T-cell (primary cell): ENCODE measurements around the gene TAF11. TPM values are rescaled to one million over a fixed set of nuclear protein-coding genes. Genes with fewer than 3 reads are reported as not detected.

Experiments
- ATAC-seq, 4 experiments: fragments of 200-7000 bp in 3 of 4; fragments of 150-1000 bp in 1 of 4; cut with Tn5 transposase; replicated peaks in 1 of 4; 1 replicate in 3 of 4; 2 replicates in 1 of 4; pipeline ENCODE4 v1.10.0; 2021; ENCODE audit warnings: moderate library complexity in 3 of 4, mild to moderate bottlenecking in 2 of 4, moderate number of reproducible peaks in 1 of 4
- CTCF ChIA-PET, 2 donors: fragments of 300-600 bp; sonication (Branson Sonifier 250); formaldehyde crosslinking; loops; one replicate each; lab custom pipeline; 2022; ENCODE audit warnings: antibody characterized with exemption in 2 of 2; lab: Charles Lee
- POLR2A ChIA-PET, 2 donors: fragments of 300-600 bp; sonication (Branson Sonifier 250); formaldehyde crosslinking; loops; one replicate each; lab custom pipeline; 2022; ENCODE audit warnings: antibody characterized with exemption in 2 of 2; lab: Charles Lee
- DNase-seq, 35 experiments: peaks; one replicate each; pipeline versions ENCODE4 v3.0.0 to v3.0.0-alpha.2; 2013 to 2023
- H3K27ac ChIP-seq: one replicate; pipeline ENCODE4 v1.5.1; 2013; ENCODE audit warnings: low read length
- H3K27me3 ChIP-seq, 2 experiments: replicated peaks in 1 of 2; 1 replicate in 1 of 2; 2 replicates in 1 of 2; pipeline versions ENCODE4 v1.6.1 to v1.7.0; 2013; ENCODE audit warnings: low read length in 1 of 2, mixed read lengths in 1 of 2; ENCODE audit not compliant: control insufficient read depth in 2 of 2, insufficient read depth in 2 of 2; ENCODE audit errors: extremely low read depth in 1 of 2
- H3K36me3 ChIP-seq, 2 donors: 1 replicate in 1 of 2; 2 replicates in 1 of 2; pipeline versions ENCODE4 v1.6.1 to v1.7.0; 2013; ENCODE audit warnings: low read length in 1 of 2; ENCODE audit not compliant: control insufficient read depth in 2 of 2, insufficient read depth in 1 of 2; ENCODE audit errors: extremely low read depth in 1 of 2
- H3K4me1 ChIP-seq, 2 experiments: 1 replicate in 1 of 2; 2 replicates in 1 of 2; pipeline versions ENCODE4 v1.6.1 to v1.7.0; 2013; ENCODE audit warnings: low read length in 2 of 2, mixed read lengths in 1 of 2; ENCODE audit not compliant: insufficient read depth in 2 of 2, control insufficient read depth in 1 of 2; ENCODE audit errors: extremely low read depth in 1 of 2
- H3K4me3 ChIP-seq, 2 donors: 1 replicate in 1 of 2; 2 replicates in 1 of 2; pipeline versions ENCODE4 v1.5.1 to v1.7.0; 2013; ENCODE audit warnings: mild to moderate bottlenecking in 2 of 2, low read length in 1 of 2, moderate library complexity in 1 of 2; ENCODE audit not compliant: control insufficient read depth in 1 of 2; ENCODE audit errors: extremely low read depth in 1 of 2
- H3K9me3 ChIP-seq: 2 replicates; pipeline ENCODE4 v1.7.0; 2013
- H3K27ac Mint-ChIP-seq, 2 donors: one replicate each; pipeline ENCODE4 v1.8.0; 2020 to 2021; ENCODE audit warnings: mild to moderate bottlenecking in 2 of 2, mixed read lengths in 2 of 2
- H3K27me3 Mint-ChIP-seq, 2 donors: one replicate each; pipeline ENCODE4 v1.8.0; 2021 to 2022; ENCODE audit warnings: mixed read lengths in 2 of 2
- H3K36me3 Mint-ChIP-seq: one replicate; pipeline ENCODE4 v1.8.0; 2021; ENCODE audit warnings: mixed read lengths
- H3K4me1 Mint-ChIP-seq, 3 donors: one replicate each; pipeline ENCODE4 v1.8.0; 2020 to 2022; ENCODE audit warnings: mixed read lengths in 3 of 3, mild to moderate bottlenecking in 1 of 3
- H3K4me3 Mint-ChIP-seq, 3 donors: one replicate each; pipeline ENCODE4 v1.8.0; 2020 to 2022; ENCODE audit warnings: mild to moderate bottlenecking in 3 of 3, mixed read lengths in 3 of 3, moderate library complexity in 3 of 3
- H3K9me3 Mint-ChIP-seq, 3 donors: one replicate each; pipeline ENCODE4 v1.8.0; 2020 to 2022; ENCODE audit warnings: mixed read lengths in 3 of 3
- WGBS: methylation state at CpG from one replicate; pipeline ENCODE4 v1.1.5; 2013; ENCODE audit warnings: missing lambda C conversion rate; ENCODE audit not compliant: insufficient coverage; 5-methylcytosine and 5-hydroxymethylcytosine counted together
- total RNA-seq, 35 experiments: library from RNA in 6 of 35; stranded (reverse) in 6 of 35; fragments of 120-200 nt in 1 of 35; gene quantifications; one replicate each; pipeline versions ENCODE4 v1.2.1 to v1.2.4 and lab custom pipeline; 2013 to 2026

TAF11 gene
- total RNA-seq, 5 donors from 2014 or later (not counting 1 experiment from before 2014, with no cell fraction given) = 22.7 to 35.1 (median 25.7) TPM

- WGBS = 100% methylated on average over 1 of the region's 1 CpG
- peaks cover 9% of the 10 kb centered on the region for H3K36me3 Mint-ChIP-seq
- H3K9me3 Mint-ChIP-seq = no peaks in the 10 kb centered on the region
- no peaks in the 10 kb centered on the region for H3K27me3 ChIP-seq
- H3K27ac ChIP-seq = no peak overlapping the region
- no peaks in the 10 kb centered on the region for H3K9me3 ChIP-seq
- ChIA-PET CTCF (interaction anchor here in 1 of 2 donors (0.6 kb wide), 1 partner anchor 569 kb away, joined by 3 read pairs; no protein-coding TSS in a partner anchor), POLR2A (interaction anchor here in 1 of 2 donors (0.5 to 0.6 kb wide), 2 partner anchors 82 to 1963 kb away, joined by 3 read pairs; no protein-coding TSS in a partner anchor)
- no peaks in the 10 kb centered on the region for H3K4me1 ChIP-seq
- DNase-seq = no peak
- no peak overlapping the region for H3K4me3 Mint-ChIP-seq
- H3K4me1 Mint-ChIP-seq = peaks cover 5 to 15% (median 5%) of the 10 kb centered on the region in 3 donors
- H3K4me3 ChIP-seq = no peak overlapping the region
- H3K27me3 Mint-ChIP-seq = no peaks in the 10 kb centered on the region
- no peak overlapping the region for H3K27ac Mint-ChIP-seq
- no peak for ATAC-seq
- H3K36me3 ChIP-seq = no peaks in the 10 kb centered on the region
These were observed 9.9 kb upstream of the TAF11 start for GRCh38 chr6:34897716-34898115.

GRCh38 chr6:34897130-34897529 is 9.3 kb upstream of the TAF11 start:
- WGBS = no CpG with 5 or more reads among the region's 1 CpG
- Mint-ChIP-seq H3K4me1 (peaks cover 8 to 21% (median 10%) of the 10 kb centered on the region in 3 donors), H3K4me3 (no peak overlapping the region), H3K27me3 (no peaks in the 10 kb centered on the region), H3K36me3 (peaks cover 9% of the 10 kb centered on the region), H3K9me3 (no peaks in the 10 kb centered on the region), H3K27ac (no peak overlapping the region)
- H3K27ac ChIP-seq = no peak overlapping the region
- no peaks in the 10 kb centered on the region for H3K27me3 ChIP-seq
- ChIA-PET CTCF (interaction anchor here in 1 of 2 donors (0.6 kb wide), 1 partner anchor 570 kb away, joined by 3 read pairs; no protein-coding TSS in a partner anchor), POLR2A (no interaction called here)
- H3K9me3 ChIP-seq = no peaks in the 10 kb centered on the region
- no peaks in the 10 kb centered on the region for H3K36me3 ChIP-seq
- no peak for DNase-seq
- no peak overlapping the region for H3K4me3 ChIP-seq
- no peaks in the 10 kb centered on the region for H3K4me1 ChIP-seq
- ATAC-seq = no peak

- Histone ChIP-seq H3K9me3 (no peaks in the 10 kb centered on the region), H3K27ac (no peak overlapping the region), H3K27me3 (no peaks in the 10 kb centered on the region), H3K4me1 (peaks cover 0 to 9% of the 10 kb centered on the region in 2 experiments), H3K4me3 (no peak overlapping the region), H3K36me3 (no peaks in the 10 kb centered on the region)
- 88% methylated on average over 1 of the region's 1 CpG for WGBS
- POLR2A ChIA-PET = interaction anchor here in 1 of 2 donors (0.6 kb wide), 1 partner anchor 9 kb away, joined by 6 read pairs; no protein-coding TSS in a partner anchor
- Mint-ChIP-seq H3K9me3 (no peaks in the 10 kb centered on the region), H3K27ac (no peak overlapping the region), H3K4me3 (no peak overlapping the region), H3K4me1 (peaks cover 27 to 38% (median 28%) of the 10 kb centered on the region in 3 donors), H3K36me3 (peaks cover 5% of the 10 kb centered on the region), H3K27me3 (no peaks in the 10 kb centered on the region)
- CTCF ChIA-PET = no interaction called here
- ATAC-seq (no peak), DNase-seq (no peak)
These were observed 6.9 kb upstream of the TAF11 start for GRCh38 chr6:34894693-34895092.

GRCh38 chr6:34891296-34891695 is 3.5 kb upstream of the TAF11 start:
- no peak overlapping the region for H3K27ac ChIP-seq
- WGBS = 100% methylated on average over 2 of the region's 2 CpGs
- POLR2A ChIA-PET = interaction anchor here in 1 of 2 donors (0.5 kb wide), 1 partner anchor 13 kb away, joined by 3 read pairs; no protein-coding TSS in a partner anchor

GRCh38 chr6:34890533-34890925 is 2.7 kb upstream of the TAF11 start:
- H3K27ac ChIP-seq = no peak overlapping the region
- CTCF ChIA-PET = no interaction called here
- H3K4me3 ChIP-seq = peak overlapping the region in 1 of 2 donors; percentile 41
- H3K9me3 Mint-ChIP-seq = no peaks in the 10 kb centered on the region
- 42% methylated on average over 5 of the region's 7 CpGs for WGBS
- H3K27me3 ChIP-seq = no peaks in the 10 kb centered on the region
- no peaks in the 10 kb centered on the region for H3K9me3 ChIP-seq
- peaks cover 4% of the 10 kb centered on the region for H3K36me3 Mint-ChIP-seq
- DNase-seq (no peak), ATAC-seq (no peak)
- POLR2A ChIA-PET = interaction anchor here in 1 of 2 donors (0.5 to 1.5 kb wide), 2 partner anchors 14 to 369 kb away, joined by 3 to 4 read pairs; partner anchors contain the start of gene ZNF76
- H3K36me3 ChIP-seq = no peaks in the 10 kb centered on the region
- H3K27ac Mint-ChIP-seq = no peak overlapping the region
- peaks cover 49 to 59% (median 49%) of the 10 kb centered on the region in 3 donors for H3K4me1 Mint-ChIP-seq
- H3K4me1 ChIP-seq = peaks cover 8 to 29% of the 10 kb centered on the region in 2 experiments
- peak overlapping the region; percentile 98 to 100 (median 99) for H3K4me3 Mint-ChIP-seq
- no peaks in the 10 kb centered on the region for H3K27me3 Mint-ChIP-seq

More at GRCh38 chr6:34891296-34891695, 3.5 kb upstream of the TAF11 start:
- H3K27ac Mint-ChIP-seq = no peak overlapping the region
- Histone ChIP-seq H3K9me3 (no peaks in the 10 kb centered on the region), H3K4me1 (peaks cover 8 to 21% of the 10 kb centered on the region in 2 experiments), H3K4me3 (no peak overlapping the region), H3K36me3 (no peaks in the 10 kb centered on the region), H3K27me3 (no peaks in the 10 kb centered on the region)
- peaks cover 44 to 51% (median 47%) of the 10 kb centered on the region in 3 donors for H3K4me1 Mint-ChIP-seq
- no peaks in the 10 kb centered on the region for H3K27me3 Mint-ChIP-seq
- H3K4me3 Mint-ChIP-seq = peak overlapping the region in 2 of 3 donors; percentile 13 to 100
- DNase-seq (no peak), ATAC-seq (no peak)
- no peaks in the 10 kb centered on the region for H3K9me3 Mint-ChIP-seq
- CTCF ChIA-PET = no interaction called here
- H3K36me3 Mint-ChIP-seq = peaks cover 4% of the 10 kb centered on the region

GRCh38 chr6:34888874-34889555 is 1.2 kb upstream of the TAF11 start, which contains the start of gene ANKS1A:
ANKS1A (plus strand) TSS chr6:34889255; CDS start chr6:34889403, 148 bp downstream.
- CTCF ChIA-PET = interaction anchor here in 1 of 2 donors (0.7 to 1.1 kb wide), 3 partner anchors 100 to 251 kb away, joined by 3 to 5 read pairs (median 4); partner anchors contain the start of gene SNRPC
- peak; percentile 84 to 87 (median 86) for ATAC-seq
- peaks cover 8% of the 10 kb centered on the region for H3K36me3 Mint-ChIP-seq
- Histone ChIP-seq H3K4me3 (peak within 1 kb of the TSS; percentile 79 to 95), H3K36me3 (peaks cover 2 to 5% of the 10 kb centered on the region in 2 donors), H3K27me3 (no peaks in the 10 kb centered on the region), H3K4me1 (peaks cover 8 to 29% of the 10 kb centered on the region in 2 experiments), H3K27ac (peak within 1 kb of the TSS; percentile 96), H3K9me3 (no peaks in the 10 kb centered on the region)
- peak within 1 kb of the TSS; percentile 98 to 99 for H3K27ac Mint-ChIP-seq
- peaks cover 0 to 4% (median 0%) of the 10 kb centered on the region in 3 donors for H3K9me3 Mint-ChIP-seq
- POLR2A ChIA-PET = interaction anchor here (0.6 to 1.9 kb wide), 8 partner anchors 14 to 1917 kb away, joined by 3 to 8 read pairs (median 5); partner anchors contain the start of genes SNRPC (in 1 of the 2) and ZNF76 (in 1 of the 2)
- DNase-seq = peak; percentile 75 to 95 (median 88)
- H3K27me3 Mint-ChIP-seq = no peaks in the 10 kb centered on the region
- H3K4me3 Mint-ChIP-seq = peak within 1 kb of the TSS; percentile 98 to 100 (median 99)
- WGBS = under 1% methylated on average over 45 of the region's 60 CpGs
- H3K4me1 Mint-ChIP-seq = peaks cover 55 to 69% (median 58%) of the 10 kb centered on the region in 3 donors
